Measurements from ENCODE around the gene CASTOR2.

- no peak for TF ChIP-seq CTCF (IDR thresholded peaks at IDR 0.05)
- TF ChIP-seq ZFX (IDR thresholded peaks at IDR 0.05; ENCODE audit: borderline replicate concordance) = no peak
These were observed 90.2 kb downstream of the CASTOR2 start for GRCh38 chr7:75054744-75055143.
